ENCODE measurements around the gene CAMKK2.

Gene CAMKK2

DNA sequence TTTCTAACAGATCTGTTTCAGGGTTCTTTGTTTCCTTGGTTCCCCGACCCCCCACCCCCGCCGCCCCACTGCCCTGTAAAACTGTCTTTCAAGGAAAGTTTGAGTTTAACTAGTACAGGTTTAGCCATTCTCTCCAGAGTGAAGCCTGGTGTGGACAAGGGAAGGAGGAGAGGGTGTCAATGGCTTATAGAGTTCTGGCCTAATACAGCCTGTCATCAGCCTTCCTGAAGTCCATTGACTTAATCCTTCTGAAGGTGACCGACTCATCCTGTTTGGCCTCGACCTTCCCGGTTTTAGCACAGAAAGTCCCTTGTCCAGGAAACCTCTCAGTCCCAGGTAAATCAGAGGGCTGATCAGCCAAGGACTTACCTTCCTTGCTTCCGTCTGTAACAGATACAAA lies 97.6 kb downstream of the CAMKK2 start:
- DNase-seq (ENCODE audit: low read depth in 2 of 2) = no peak

- no peak for DNase-seq (ENCODE audit: low read depth in 2 of 2)
Observed at GRCh38 chr12:121196902-121197301, 99.6 kb downstream of the CAMKK2 start.

DNA sequence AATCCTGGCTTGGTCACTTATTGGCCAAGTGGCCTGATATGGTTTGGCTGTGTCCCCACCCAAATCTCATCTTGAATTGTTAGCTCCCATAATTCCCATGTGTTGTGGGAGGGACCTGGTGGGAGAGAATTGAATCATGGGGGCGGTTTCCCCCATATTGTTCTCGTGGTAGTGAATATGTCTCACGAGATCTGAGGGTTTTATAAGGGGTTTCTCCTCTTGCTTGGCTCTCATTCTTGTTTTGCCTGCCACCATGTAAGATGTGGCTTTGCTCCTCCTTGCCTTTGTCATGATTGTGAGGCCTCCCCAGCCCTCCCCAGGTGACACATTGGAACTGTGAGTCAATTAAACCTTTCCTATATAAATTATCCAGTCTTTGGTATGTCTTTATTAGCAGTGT lies 105.4 kb downstream of the CAMKK2 start:
- no peak for DNase-seq (ENCODE audit: low read depth in 2 of 2)

- no peak for DNase-seq (ENCODE audit: low read depth in 2 of 2)
Observed at GRCh38 chr12:121190523-121191031, 105.9 kb downstream of the CAMKK2 start.

DNA sequence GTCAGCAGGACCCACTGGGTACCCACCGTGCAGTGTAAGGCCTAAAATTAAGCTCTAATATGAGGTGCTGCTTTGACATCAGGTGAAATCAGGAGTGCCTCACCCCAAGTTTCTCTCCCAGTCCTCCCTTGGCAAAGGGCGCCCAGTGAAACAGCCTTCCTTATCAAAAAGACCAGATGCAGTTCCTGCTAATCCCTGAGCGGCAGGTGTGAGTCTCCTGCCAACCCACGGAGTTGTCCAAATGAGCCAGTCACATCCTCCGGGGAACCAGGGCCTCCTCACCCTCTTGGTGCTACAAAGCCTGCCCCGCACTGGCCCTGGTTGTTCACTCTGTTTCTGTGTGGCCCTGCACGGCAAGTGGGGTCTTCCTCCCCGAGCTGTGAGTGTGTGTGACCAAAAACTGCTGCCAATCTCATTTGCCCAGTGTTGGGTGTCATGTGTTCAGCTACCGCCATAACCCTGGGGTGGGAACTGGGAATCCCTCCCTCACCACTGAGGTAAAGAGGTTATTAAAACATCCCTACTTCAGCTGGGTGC lies 106.8 kb downstream of the CAMKK2 start:
- no peak for DNase-seq (ENCODE audit: low read depth in 2 of 2)

- no peak for DNase-seq (ENCODE audit: low read depth in 2 of 2)
Observed at GRCh38 chr12:121189131-121189530, 107.4 kb downstream of the CAMKK2 start.

GRCh38 chr12:121188227-121188626 lies 108.3 kb downstream of the CAMKK2 start:
- DNase-seq (ENCODE audit: low read depth in 2 of 2) = no peak

Data from stimulated activated CD4-positive, alpha-beta T cell treated with anti-CD3 and anti-CD28 coated beads, Interleukin-4, amount 100 ng/mL, for 48 hours (primary cell).